Mucosa of stomach (tissue), 1 donor: ENCODE data around the gene TBPL2.
"Not testable (repeated sequence)": the region's sequence is repeated elsewhere in the genome, so short reads cannot be mapped to it uniquely, and the experiment has no call there.

Experiments used
- H3K27me3 ChIP-seq: one replicate; pipeline ENCODE4 v1.7.0; 2013; ENCODE audit warnings: mild to moderate bottlenecking, low read length; ENCODE audit not compliant: control insufficient read depth, insufficient read depth
- H3K36me3 ChIP-seq: one replicate; pipeline ENCODE4 v1.7.0; 2013; ENCODE audit warnings: low read length; ENCODE audit not compliant: control insufficient read depth, insufficient read depth
- H3K4me1 ChIP-seq: one replicate; pipeline ENCODE4 v1.7.0; 2013; ENCODE audit warnings: mild to moderate bottlenecking, low read length; ENCODE audit not compliant: control insufficient read depth, insufficient read depth
- H3K4me3 ChIP-seq: one replicate; pipeline ENCODE4 v1.7.0; 2013; ENCODE audit warnings: low read length
- H3K9ac ChIP-seq: one replicate; pipeline ENCODE4 v1.7.0; 2013; ENCODE audit warnings: mild to moderate bottlenecking, low read length, moderate library complexity
- H3K9me3 ChIP-seq: one replicate; pipeline ENCODE4 v1.7.0; 2013; ENCODE audit warnings: mild to moderate bottlenecking, low read length, moderate library complexity; ENCODE audit not compliant: control insufficient read depth
- donor health status: Pancreatic carcinoma.

The TBPL2 gene

GRCh38 chr14:55436931-55437330, 3.5 kb downstream of the TBPL2 start:
- no peaks in the 10 kb centered on the region for H3K9me3 ChIP-seq
- H3K27me3 ChIP-seq: peaks cover 4% of the 10 kb centered on the region
- H3K4me1 ChIP-seq: no peaks in the 10 kb centered on the region
- H3K4me3 ChIP-seq: no peak overlapping the region
- no peaks in the 10 kb centered on the region for H3K36me3 ChIP-seq
- H3K9ac ChIP-seq: no peak overlapping the region

GRCh38 chr14:55436519-55436918, 3.9 kb downstream of the TBPL2 start:
- H3K9ac ChIP-seq: no peak overlapping the region
- H3K27me3 ChIP-seq: peaks cover 4% of the 10 kb centered on the region
- no peaks in the 10 kb centered on the region for H3K9me3 ChIP-seq
- H3K36me3 ChIP-seq: no peaks in the 10 kb centered on the region
- H3K4me3 ChIP-seq: no peak overlapping the region
- H3K4me1 ChIP-seq: no peaks in the 10 kb centered on the region

DNA sequence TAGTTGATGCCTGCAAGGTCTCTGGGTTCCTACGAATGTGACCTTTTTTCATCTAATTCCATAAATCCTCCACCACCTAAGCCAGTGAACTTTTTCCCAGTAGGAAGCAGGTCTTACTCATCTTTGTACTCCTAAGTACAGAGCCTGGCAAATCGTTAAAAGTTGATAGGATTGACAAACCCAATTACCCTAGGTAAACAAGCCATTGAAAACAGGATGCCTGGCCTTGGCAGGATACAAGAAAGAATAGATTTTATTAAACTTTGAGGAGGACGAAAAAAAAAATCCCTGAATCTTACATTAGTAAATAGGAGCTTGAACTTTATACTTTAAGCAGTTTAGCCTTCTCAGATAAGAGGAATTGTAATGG, 5.6 kb downstream of the TBPL2 start:
- Histone ChIP-seq H3K4me1 (peaks cover 6% of the 10 kb centered on the region), H3K27me3 (peaks cover 4% of the 10 kb centered on the region), H3K9ac (no peak overlapping the region), H3K36me3 (no peaks in the 10 kb centered on the region), H3K4me3 (no peak overlapping the region), H3K9me3 (no peaks in the 10 kb centered on the region)

DNA sequence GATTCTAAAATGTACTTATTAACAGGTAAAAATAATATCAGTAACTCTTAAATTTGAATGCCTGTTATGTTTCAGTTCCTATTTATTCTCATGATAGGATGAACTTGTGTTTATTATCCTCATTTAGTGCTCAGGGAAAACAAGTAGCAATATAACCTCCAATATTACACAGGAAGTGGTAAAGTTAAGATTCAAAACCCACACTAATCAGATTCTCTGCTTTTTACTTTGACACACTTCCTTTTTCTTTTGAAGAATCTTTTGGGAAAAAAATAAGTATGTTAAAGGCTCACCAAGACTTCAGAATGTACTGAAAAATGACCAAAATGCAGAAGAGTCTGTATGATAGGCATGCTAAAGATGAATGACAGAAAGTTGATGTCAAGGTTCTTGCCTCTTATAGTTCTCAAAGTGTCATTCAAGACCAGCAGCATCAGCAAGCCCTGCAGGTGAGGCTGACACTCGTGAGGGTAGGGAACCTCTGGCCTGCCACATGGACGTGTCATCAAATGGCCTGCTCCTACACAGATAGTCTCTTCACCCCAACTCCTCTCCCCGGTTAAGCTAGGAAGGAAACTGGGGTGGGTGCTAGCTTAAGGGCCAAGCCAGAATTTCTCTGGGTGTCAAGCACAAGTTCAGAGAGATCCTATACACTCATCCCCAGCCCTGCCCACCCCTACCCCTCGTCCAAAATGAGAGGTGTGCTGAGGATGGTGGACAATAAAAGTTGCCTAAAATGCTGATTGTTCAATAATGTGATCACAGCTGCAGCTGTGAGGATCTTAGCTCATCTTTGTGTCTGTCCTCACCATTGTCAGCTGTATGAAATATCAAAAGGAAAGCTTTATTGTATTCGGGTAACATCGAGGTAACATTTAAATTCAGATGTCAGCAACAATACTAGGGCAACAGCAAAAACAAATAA, 6.3 kb downstream of the TBPL2 start:
- no peaks in the 10 kb centered on the region for H3K36me3 ChIP-seq
- H3K9ac ChIP-seq: no peak overlapping the region
- H3K4me1 ChIP-seq: peaks cover 6% of the 10 kb centered on the region
- peaks cover 4% of the 10 kb centered on the region for H3K27me3 ChIP-seq
- no peaks in the 10 kb centered on the region for H3K9me3 ChIP-seq
- H3K4me3 ChIP-seq: no peak overlapping the region

- H3K27me3 ChIP-seq: no peaks in the 10 kb centered on the region
- H3K36me3 ChIP-seq: no peaks in the 10 kb centered on the region
- H3K9ac ChIP-seq: no peak overlapping the region
- H3K9me3 ChIP-seq: no peaks in the 10 kb centered on the region
- H3K4me3 ChIP-seq: no peak overlapping the region
- H3K4me1 ChIP-seq: peaks cover 6% of the 10 kb centered on the region
Measured at GRCh38 chr14:55432628-55433027, 7.8 kb downstream of the TBPL2 start.

GRCh38 chr14:55430024-55430690, 10.3 kb downstream of the TBPL2 start:
- Histone ChIP-seq H3K9ac (no peak overlapping the region), H3K36me3 (no peaks in the 10 kb centered on the region), H3K9me3 (no peaks in the 10 kb centered on the region), H3K27me3 (no peaks in the 10 kb centered on the region), H3K4me1 (peaks cover 6% of the 10 kb centered on the region), H3K4me3 (no peak overlapping the region)

DNA sequence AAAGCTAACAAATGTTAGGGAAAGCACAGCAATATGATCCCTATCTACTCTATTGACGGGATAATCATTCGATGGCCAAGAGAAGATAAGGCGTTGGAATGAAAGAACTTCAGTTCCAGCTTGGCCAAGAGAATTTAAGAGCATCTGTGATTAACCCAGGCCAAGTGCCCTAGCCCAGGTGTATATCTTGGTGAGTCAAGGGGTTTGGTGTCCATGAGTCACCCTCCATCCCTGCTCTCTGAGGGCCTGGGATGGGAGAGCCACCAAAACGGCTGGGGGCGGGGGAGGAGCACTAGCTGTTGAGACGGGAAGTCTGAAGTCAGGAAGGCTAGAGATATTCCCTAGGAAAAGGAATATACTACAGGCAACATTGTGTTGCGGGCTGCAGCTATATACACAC, 13.0 kb downstream of the TBPL2 start:
- Histone ChIP-seq H3K9ac (no peak overlapping the region), H3K4me1 (peaks cover 12% of the 10 kb centered on the region), H3K27me3 (no peaks in the 10 kb centered on the region), H3K36me3 (no peaks in the 10 kb centered on the region), H3K4me3 (no peak overlapping the region), H3K9me3 (no peaks in the 10 kb centered on the region)

DNA sequence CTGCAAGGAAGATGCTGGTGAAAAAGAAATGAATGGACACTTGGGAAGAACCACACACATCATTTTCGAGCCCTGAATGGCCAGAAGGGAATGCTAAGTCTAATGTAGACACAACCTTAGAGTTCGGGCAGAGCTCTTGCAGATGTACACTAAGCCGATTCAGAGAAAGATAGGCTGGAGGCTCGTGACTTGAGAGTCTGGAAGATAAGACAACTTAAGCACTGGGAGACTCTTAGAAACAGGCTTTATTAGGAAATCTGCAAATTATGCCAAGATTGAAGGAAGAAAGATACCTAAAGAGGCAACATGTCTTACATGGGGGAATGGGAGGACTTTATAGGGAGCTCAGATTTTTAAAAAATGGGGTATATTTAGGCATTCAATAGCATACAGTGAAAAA, 13.5 kb downstream of the TBPL2 start:
- Histone ChIP-seq H3K4me1 (peaks cover 12% of the 10 kb centered on the region), H3K27me3 (no peaks in the 10 kb centered on the region), H3K36me3 (no peaks in the 10 kb centered on the region), H3K9ac (no peak overlapping the region), H3K9me3 (no peaks in the 10 kb centered on the region), H3K4me3 (no peak overlapping the region)

DNA sequence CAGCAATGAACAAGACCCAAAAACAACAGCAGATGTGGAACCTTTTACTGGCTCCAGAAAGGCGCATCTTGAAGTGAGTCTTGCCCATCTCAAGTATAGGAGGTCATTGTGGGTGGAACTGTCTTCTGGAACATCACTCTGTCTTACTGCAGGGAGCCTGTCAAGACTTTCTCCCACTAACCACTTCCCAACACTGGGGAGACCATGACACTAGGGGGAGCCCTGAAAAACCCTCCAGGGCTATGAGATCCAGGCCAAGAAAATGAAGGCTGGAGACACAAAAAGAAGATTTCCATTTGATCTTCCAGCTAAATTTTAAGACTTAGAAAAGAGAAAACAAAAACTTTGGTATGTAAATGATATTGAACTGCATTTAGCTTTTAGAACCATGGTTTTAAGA, 15.3 kb downstream of the TBPL2 start:
- no peaks in the 10 kb centered on the region for H3K9me3 ChIP-seq
- no peaks in the 10 kb centered on the region for H3K27me3 ChIP-seq
- H3K9ac ChIP-seq: no peak overlapping the region
- H3K4me1 ChIP-seq: peaks cover 9% of the 10 kb centered on the region
- no peaks in the 10 kb centered on the region for H3K36me3 ChIP-seq
- H3K4me3 ChIP-seq: no peak overlapping the region

DNA sequence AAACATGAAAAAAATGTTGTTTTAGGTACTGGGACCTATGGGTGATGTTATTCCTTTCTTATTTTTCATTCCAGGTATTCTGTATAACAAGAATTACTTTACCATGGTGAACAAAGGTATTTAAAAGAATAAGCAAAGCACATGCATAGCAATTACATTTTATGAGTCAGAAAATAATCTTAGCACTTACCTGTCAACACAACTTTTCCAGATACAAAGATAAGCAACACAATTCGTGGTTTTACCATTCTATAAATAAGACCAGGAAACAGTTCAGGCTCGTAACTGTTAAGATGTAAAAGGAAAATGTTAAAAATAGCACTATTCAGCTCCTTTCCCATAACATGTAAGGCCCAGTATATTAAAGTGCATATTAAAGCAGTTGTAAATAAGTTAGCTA, 16.4 kb downstream of the TBPL2 start:
- Histone ChIP-seq H3K4me1 (peaks cover 6% of the 10 kb centered on the region), H3K27me3 (no peaks in the 10 kb centered on the region), H3K36me3 (no peaks in the 10 kb centered on the region), H3K4me3 (no peak overlapping the region), H3K9me3 (no peaks in the 10 kb centered on the region), H3K9ac (no peak overlapping the region)

- H3K4me1 ChIP-seq: peaks cover 17% of the 10 kb centered on the region
- not testable (repeated sequence) for H3K4me3 ChIP-seq, H3K9me3 ChIP-seq
Measured at GRCh38 chr14:55422338-55422737, 18.1 kb downstream of the TBPL2 start.

GRCh38 chr14:55419663-55420062, 20.8 kb downstream of the TBPL2 start:
- peaks cover 23% of the 10 kb centered on the region for H3K4me1 ChIP-seq
- H3K9ac ChIP-seq: no peak overlapping the region
- H3K27me3 ChIP-seq: no peaks in the 10 kb centered on the region
- no peaks in the 10 kb centered on the region for H3K9me3 ChIP-seq
- no peak overlapping the region for H3K4me3 ChIP-seq
- H3K36me3 ChIP-seq: no peaks in the 10 kb centered on the region

More at GRCh38 chr14:55422338-55422737, 18.1 kb downstream of the TBPL2 start:
- not testable (repeated sequence) for H3K27me3 ChIP-seq, H3K36me3 ChIP-seq, H3K9ac ChIP-seq
